GM10266 (cell line): ENCODE data around the gene MAST1.
A peak's percentile ranks its signal among the peaks of the same experiment; 100 is the strongest.

Experiments
- DNase-seq: peaks from one replicate; pipeline ENCODE4 v3.0.0; 2012; ENCODE audit errors: extremely low spot score
- CTCF ChIP-seq: IDR thresholded peaks from 2 replicates; pipeline ENCODE4 v1.5.1; 2012; ENCODE audit warnings: mild to moderate bottlenecking, low read depth; ENCODE audit not compliant: control insufficient read depth, insufficient read depth; ENCODE audit errors: missing control alignments

MAST1 gene

DNA sequence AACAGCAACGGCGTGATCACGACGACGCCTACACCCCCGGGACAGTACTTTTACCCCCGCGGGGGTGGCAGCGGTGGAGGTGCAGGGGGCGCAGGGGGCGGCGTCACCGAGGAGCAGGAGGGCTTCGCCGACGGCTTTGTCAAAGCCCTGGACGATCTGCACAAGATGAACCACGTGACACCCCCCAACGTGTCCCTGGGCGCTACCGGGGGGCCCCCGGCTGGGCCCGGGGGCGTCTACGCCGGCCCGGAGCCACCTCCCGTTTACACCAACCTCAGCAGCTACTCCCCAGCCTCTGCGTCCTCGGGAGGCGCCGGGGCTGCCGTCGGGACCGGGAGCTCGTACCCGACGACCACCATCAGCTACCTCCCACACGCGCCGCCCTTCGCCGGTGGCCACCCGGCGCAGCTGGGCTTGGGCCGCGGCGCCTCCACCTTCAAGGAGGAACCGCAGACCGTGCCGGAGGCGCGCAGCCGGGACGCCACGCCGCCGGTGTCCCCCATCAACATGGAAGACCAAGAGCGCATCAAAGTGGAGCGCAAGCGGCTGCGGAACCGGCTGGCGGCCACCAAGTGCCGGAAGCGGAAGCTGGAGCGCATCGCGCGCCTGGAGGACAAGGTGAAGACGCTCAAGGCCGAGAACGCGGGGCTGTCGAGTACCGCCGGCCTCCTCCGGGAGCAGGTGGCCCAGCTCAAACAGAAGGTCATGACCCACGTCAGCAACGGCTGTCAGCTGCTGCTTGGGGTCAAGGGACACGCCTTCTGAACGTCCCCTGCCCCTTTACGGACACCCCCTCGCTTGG, 46.1 kb upstream of the MAST1 start:
- no peak for TF ChIP-seq CTCF
- peak; percentile 59 for DNase-seq

GRCh38 chr19:12792853-12793289, 45.4 kb upstream of the MAST1 start:
- no peak for DNase-seq
- TF ChIP-seq CTCF = no peak

DNA sequence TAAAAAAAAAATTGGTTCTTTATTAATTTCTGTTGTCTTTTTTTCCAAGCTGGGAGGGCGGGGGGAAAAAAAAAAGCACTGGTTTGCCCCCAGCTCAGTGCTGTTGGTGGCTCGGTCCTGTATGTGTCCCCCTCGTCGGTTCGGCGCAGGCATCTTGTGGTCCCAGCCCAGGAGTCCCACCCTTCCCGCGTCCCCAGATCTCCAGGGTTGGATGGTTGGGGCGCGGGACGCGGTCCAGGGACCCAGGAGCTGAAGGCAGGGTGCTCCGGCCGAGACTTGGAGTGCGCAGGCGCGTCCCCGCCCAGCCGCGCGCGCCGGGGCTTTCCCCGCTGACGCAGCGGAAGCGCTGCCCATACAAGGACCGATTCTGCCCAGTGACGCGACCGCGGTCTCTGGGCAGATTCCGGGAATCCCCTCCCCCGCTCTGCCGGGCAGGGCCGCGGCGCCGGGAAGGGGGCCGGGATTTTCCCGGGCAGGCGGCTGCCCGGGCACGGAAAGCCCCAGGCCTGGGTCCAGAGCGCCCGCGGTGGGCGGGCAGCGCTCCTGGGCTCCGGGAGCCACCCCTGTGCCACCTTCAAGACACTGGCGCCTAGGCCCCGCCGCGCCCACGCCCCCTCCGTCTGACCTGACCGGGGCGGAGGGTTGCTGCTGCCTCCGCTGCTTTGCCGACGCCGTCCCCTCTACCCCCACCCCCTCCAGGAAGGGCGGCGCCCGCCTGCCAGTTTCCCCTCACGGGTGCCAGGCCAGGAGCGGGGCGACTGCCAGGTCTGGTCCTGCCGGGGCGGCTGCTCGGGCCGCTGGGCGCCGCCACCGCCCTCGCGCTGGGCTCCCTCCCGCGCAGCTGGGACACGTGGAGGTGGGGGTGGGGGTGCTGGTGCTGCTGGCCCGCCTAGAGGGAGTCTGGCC, 44.8 kb upstream of the MAST1 start:
- TF ChIP-seq CTCF = no peak

GRCh38 chr19:12794196-12794941, 43.9 kb upstream of the MAST1 start:
- TF ChIP-seq CTCF = no peak
- no peak for DNase-seq

More for the DNA sequence above, 44.8 kb upstream of the MAST1 start:
- peak; percentile 98 for DNase-seq

DNA sequence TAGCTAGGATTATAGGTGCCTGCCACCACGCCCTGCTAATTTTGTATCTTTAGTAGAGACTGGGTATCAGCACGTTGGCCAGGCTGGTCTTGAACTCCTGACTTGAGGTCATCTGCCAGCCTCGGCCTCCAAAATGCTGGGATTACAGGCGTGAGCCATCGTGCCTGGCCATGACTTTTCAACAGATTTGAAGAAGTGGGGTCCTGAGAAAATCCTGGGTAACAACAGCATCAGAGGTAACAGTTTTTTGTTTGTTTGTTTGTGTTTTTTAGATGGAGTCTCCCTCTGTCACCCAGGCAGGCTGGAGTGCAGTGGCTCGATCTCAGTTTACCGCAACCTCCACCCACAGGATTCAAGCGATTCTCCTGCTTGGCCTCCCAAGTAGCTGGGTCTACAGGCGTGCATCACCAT, 43.3 kb upstream of the MAST1 start:
- TF ChIP-seq CTCF = no peak
- DNase-seq = no peak

DNA sequence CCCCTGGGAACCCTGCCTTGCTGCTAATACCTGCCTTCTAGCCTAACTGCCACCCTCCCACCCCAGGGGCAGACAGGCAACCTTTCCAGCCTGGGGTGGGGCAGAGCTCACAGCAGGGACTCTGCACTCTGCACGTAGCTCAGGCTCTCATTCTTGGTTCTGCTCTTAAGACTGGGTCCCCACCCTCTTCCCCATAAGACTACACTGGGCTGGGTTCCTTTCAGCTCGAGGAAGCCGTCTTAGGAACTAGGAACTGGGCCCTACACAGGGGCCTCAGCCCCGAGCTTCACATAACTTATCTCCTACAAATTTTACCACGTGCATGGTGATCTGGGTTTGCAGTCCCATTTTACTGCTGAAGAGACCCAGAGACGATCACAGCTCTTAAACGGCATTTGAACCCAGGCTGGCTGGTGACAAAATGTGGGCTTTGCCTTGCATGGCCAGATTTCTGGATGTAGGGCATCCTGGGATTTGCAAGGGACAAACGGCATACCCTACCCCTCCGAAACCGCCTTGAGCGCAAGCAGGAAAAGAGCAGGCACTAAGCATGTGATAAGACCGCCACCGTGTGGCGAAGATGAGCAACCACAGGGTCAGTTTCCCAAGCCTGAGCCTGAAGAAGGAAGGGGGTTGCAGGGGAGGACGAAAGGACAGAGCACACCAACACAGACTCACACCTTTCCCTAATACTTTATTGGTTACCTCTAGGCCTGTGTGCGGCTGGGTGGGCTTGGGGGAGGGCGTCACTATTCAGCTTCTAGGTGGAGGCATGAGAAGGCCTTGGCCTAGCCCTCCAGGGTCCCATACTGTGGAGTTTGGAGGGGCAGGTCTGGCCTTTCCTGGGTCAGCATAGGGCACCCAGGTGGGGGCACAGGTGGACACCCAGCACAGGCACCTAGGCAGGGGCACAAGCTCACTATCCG, 41.9 kb upstream of the MAST1 start:
- DNase-seq = peak; percentile 78
- TF ChIP-seq CTCF = peak; percentile 97
